H54 (cell line): ENCODE measurements around the gene MACROH2A2.
"Not testable (repeated sequence)": the region's sequence is repeated elsewhere in the genome, so short reads cannot be mapped to it uniquely, and the experiment has no call there.

Experiments
- DNase-seq: peaks from one replicate; pipeline ENCODE4 v3.0.0; 2011; ENCODE audit warnings: low spot score, mixed read lengths; ENCODE audit not compliant: insufficient read length
- FAIRE-seq: peaks from 3 replicates; lab custom pipeline; 2011; peaks lifted over from hg19 to GRCh38; lab: Jason Lieb, UNC
- POLR2A ChIP-seq: IDR thresholded peaks from 2 replicates; pipeline ENCODE4 v1.6.1; 2011; ENCODE audit warnings: low read depth, mild to moderate bottlenecking, low read length

Gene MACROH2A2

DNA sequence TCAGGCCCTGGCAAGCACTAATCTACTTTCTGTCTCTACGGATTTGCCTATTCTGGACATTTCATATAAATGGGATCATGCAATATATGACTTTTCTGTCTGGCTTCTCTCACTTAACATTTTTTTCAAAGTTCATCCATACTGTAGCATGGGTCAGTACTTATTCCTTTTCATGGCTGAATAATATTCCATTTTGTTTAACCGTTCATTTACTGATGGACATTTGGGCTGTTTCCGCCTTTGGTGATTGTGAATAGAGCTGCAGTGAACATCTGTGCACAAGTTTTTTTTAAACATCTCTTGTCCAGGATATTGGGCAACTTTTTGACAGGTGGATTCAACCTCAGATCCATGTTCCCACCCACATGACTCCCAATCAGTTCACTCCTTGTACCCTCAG is 49.0 kb downstream of the MACROH2A2 start:
- DNase-seq (no peak), FAIRE-seq (no peak)
- no peak for TF ChIP-seq POLR2A

DNA sequence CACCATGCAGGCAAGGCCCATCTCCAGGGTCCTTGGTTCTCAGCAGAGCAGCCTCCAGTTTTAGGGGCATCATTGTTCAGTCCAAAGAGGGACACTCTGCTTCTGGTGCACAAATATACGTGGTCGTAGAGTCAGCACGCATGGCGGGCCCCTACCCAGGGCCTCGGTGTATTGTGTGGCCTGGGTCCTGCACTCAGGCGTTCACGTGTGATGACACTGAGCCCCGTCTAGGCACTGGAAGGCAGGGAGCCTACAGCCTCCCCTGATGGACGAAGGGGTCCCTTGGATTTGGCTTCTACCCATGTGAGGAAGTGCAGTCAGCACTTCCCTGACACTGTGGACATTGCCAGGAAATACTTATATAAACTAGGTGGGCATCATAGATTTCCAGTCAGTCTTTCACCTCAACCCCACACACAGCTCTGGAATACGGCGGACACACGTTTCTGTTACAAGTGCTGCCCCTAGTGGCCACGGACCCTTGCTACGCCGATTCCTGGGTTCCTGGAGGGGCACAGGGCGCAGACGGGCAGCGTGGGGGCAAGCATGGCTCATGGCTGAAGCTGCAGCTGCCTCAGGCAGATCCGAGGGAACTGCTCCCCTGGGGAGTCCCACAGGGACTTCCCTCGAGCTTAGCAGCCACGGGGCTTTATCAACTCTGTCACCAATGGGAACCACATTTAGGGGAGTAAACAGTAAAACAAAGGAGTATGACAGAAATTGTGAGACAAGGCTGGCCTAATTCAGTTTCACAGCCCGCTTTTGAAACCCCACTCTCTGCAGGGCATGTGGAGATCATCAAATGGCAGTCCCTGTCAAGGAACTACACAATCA is 54.5 kb downstream of the MACROH2A2 start:
- FAIRE-seq = no peak
- TF ChIP-seq POLR2A = no peak
- DNase-seq = no peak

DNA sequence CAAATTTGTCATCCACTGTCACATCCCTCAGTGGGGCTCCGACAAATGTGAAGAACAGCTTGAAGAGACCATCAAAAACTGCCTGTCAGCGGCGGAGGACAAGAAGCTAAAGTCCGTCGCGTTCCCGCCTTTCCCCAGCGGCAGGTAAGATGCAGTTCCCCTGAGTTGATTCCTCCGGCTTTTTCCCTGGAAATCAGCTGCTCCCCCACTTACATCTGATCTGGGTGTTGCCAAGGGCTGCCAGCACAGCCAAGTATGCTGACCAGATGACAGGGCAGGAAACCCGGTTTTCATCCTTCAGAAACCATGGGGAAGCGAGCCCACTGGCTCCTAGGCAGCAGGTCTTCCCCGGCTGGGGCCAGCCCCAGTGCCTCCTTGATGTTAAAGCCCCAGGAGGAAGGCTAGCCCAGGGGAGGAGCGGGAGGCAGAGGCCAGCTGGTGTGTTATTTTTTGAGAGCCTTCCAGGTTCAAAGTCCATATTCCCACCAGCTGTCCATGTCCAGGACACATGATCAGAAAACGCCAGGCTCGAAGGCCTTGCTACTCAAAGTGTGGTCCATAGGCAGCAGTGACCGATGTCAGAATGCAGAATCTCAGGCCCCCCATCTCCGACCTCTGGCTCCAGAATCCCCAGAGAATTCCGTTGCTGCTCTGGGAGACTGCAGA is 56.6 kb downstream of the MACROH2A2 start:
- no peak for TF ChIP-seq POLR2A
- FAIRE-seq = no peak

DNA sequence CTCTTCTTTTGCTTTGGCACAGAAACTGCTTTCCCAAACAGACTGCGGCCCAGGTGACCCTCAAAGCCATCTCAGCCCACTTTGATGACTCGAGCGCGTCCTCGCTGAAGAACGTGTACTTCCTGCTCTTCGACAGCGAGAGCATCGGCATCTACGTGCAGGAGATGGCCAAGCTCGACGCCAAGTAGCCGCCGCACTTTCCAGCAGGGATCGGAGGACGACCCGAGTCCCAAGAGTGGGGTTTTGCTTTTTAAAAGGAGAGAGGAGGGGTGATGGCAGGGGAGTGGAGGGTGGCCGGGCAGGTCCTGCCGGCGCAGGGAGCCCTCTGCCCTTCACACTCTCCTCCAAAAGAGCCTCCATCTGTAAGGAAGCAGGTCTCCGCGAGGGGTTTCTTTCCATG is 58.9 kb downstream of the MACROH2A2 start:
- FAIRE-seq = no peak
- no peak for DNase-seq
- no peak for TF ChIP-seq POLR2A

More for the DNA sequence above, 56.6 kb downstream of the MACROH2A2 start:
- DNase-seq = no peak

DNA sequence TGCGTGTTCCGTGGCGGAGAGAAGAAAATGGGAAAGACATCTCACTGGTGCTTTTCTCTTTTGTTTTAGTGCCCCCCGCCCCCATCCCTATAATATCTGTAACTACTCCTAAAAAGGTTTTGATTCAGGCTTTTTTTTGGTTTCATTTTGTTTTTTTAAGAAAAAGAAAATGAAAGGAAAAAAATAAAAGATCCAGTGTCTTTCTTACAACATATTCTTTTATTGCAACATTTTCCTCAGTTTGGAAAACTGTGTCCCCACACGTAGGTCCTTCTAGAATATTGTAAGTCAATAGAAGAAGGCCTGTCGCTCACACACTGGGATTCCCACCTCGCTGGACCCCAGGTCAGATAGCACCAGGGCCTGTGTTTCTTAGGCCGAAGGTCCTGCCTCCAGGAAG is 59.4 kb downstream of the MACROH2A2 start:
- no peak for FAIRE-seq
- DNase-seq = no peak
- TF ChIP-seq POLR2A = no peak

DNA sequence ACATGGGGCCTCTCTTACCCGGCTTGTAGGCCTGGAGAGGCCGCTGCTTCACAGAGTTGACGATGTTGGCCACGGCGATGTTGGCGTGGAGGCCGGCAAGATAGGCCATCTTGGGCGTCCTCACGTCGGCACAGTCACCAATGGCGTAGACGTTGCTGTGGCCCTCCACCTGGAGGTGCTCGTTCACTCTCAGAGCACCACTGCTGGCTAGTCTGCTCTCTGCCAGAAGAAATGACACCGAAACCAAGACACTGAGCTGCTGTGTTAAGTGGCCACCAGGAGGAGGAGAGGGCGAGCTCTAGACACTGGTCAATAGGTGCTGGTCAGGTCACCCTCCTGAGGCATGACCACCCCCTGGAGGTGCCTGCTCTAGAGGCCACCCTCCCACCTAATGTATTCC is 62.3 kb downstream of the MACROH2A2 start:
- DNase-seq (no peak), FAIRE-seq (no peak)
- TF ChIP-seq POLR2A = no peak

DNA sequence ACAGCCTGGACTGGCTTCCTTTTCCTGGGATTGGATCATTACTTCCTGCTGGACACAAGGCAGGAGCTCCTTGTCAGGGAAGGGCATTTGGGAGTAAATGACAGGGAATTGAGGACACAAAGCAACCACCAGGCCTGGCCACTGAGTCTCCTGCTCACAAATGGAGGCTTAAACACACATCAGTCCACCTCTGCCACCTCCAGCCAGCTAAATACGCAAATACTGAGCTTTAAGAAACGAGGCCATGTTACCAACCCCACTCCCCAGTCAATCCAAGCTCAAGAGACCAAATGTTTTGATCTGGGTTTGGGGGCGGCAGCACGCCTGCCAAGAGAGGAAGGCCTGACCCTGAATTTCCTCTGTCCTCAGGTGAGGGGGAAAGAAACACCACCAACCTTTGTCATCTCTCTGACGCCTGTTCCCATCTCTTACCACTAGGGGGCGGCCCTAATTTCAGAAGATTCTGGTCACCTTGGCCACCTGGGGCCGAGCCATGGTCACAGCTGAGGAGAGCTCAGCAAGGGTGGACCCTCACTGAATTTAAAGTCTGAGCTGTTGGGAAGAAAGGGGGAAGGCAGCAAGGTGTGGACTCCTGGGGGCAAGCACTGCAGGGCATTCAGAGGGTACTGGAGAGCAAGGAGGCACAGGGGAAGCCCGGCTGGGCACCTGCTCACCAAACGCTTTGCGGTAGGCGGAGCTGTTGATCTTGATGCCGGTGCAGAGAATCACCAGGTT is 63.5 kb downstream of the MACROH2A2 start:
- DNase-seq (peak; percentile 65), FAIRE-seq (no peak)
- no peak for TF ChIP-seq POLR2A

DNA sequence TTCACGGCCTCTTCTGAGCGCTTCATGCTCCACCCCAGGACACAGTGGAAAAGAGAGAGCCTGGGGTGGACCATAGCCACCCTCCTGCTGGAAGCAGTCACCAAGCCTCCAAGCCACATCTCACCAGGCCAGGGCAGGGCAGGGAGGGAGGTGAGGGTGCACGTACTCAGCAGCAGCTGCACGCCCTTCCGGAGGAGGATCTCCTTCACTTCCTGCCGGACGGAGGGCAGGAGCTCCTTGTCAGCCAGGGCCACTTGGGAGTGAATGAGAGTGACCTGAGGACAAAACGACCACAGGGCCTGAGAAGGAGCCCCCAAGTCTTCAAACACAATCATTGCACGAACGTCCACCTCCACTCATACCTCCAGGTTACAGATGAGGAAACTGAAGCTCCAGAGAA is 65.0 kb downstream of the MACROH2A2 start:
- no peak for FAIRE-seq
- TF ChIP-seq POLR2A = no peak
- no peak for DNase-seq

DNA sequence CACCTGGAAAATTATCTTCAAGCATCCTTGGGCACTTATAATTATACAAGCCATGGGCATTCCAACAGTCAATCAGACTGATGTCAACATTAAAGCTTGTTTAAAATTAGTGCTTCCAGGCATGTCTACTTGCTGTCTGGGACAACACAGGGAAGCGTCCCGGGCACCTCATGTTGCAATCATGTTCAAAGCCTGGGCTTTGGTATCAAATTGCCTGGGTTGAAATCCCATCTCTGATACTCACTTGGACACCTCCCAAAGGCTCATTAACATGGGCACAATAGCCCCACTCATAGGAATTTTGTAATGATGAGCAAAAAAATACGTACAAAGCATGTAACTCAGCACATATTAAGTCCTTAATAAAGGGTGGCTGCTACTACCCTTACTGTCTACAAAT is 65.5 kb downstream of the MACROH2A2 start:
- TF ChIP-seq POLR2A = no peak
- FAIRE-seq (no peak), DNase-seq (no peak)

DNA sequence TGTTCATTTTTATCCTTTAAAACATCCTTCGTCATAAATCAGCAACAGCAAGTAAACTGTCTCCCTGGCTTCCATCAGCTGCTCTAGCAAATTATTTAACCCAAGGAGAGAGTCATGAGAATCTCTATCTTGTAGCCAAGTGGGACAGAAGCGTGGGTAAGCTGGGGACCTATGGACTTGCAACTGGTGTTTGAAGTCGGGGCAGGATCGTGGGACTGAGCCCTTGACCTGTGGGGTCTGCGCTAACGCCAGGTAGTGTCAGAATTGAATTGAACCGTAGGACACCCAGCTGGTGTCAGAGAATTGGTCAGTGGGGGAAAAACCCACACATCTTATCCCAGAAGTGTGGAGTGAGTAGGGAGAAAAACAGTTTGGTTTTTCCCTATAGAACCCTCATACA is 66.6 kb downstream of the MACROH2A2 start:
- no peak for FAIRE-seq
- TF ChIP-seq POLR2A = no peak
- no peak for DNase-seq

DNA sequence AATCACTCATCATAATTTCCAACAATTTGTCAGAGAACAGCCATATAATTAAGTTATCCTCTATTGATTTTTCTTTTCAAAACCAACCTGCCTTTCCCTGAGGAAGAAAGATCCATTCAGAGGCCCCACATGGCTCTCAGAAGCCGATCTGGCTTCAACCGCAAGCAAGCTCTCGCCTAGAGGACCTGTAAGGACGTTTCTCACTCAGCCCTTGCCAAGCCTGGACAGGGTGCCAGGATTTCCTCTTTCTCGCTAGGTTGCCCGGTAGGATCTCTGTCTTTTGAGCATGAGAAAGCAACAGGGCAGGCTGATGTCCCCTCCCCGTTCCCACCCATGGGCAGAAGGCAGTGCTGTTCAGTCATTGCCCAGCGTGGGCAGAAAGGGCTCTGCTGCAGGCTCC is 67.0 kb downstream of the MACROH2A2 start:
- FAIRE-seq = no peak
- TF ChIP-seq POLR2A = no peak
- no peak for DNase-seq

DNA sequence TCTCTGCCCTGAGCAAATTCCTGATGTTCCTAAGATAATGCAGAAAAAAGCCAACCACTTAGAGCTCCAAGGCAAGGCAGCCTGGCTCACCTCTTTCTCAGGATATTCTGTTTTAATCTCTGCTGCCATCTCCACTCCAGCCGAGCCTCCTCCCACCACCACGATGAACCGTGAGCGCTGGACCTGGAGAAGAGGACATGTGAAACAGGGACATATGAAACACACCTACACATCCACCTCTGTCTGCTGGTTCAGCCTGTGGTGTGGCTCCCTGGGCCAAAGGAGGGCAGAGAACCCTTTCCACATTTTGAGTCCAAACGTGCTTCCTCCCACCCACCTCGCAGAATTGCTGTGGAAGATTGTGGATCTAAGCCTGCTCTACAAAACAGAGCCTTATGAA is 67.8 kb downstream of the MACROH2A2 start:
- DNase-seq = no peak
- no peak for FAIRE-seq
- TF ChIP-seq POLR2A = no peak

DNA sequence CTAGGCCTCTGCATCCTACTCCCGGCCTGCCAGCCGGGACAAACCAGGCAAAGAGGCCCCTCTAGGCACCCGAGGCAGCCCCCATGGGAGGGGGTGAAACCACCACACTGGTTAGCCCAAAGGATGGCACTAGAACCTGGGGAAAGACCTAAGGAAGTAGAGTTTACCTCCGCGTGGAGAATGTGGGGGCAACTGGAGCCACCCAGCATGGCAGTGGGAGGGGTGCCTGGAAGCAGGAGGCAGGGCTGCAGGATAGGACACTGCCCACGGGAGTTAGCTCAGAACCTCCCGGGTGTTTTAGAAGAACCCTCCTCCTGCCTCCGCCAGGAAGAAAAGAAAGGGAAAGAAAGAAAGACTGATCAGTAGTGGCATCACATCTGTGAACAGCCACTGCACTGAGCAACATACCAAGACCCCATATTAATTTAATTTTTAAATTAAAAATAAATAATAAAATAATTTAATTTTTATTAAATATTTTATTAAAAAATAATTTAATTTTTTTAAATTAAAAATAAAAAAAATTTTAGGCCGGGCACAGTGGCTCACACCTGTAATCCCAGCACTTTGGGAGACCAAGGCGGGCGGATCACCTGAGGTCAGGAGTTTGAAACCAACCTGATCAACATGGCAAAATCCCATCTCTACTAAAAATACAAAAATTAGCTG is 68.8 kb downstream of the MACROH2A2 start:
- DNase-seq = no peak
- no peak for FAIRE-seq
- TF ChIP-seq POLR2A = no peak

DNA sequence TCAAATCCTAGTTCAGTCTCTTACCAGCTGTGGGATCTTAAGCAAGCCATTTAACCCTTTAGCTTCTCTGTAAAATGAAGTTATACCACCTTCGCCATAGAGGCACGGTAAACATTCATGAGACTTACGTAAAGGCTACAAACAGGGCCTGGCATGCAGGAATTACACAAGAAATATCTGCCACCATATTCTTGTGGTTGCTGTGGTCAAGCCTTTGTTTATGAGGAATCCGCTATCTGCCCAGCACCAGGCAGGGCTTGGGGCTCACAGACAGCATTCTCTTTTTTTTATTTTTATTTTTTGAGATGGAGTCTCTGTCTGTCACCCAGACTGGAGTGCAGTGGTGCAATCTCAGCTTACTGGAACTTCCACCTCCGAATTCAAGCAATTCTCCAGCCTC is 70.1 kb downstream of the MACROH2A2 start:
- FAIRE-seq = no peak

DNA sequence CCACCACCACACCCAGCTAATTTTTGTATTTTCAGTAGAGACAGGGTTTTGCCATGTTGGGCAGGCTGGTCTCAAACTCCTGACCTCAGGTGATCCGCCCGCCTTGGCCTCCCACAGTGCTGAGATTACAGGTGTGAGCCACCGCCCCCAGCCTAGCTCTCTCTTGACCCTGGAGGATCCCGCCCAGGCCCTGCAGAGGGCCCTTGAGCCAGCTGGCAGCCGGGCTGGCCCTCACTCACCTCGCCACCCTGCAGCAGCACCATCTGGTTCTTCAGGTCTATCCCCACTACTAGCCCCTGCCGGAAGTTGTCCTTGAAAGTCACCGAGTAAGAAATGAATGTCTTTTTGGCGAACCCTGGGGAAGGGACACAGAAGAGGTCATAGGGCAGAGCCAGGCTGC is 70.5 kb downstream of the MACROH2A2 start:
- not testable (repeated sequence) for DNase-seq, FAIRE-seq

More for the DNA sequence above, 70.1 kb downstream of the MACROH2A2 start:
- no peak for DNase-seq
- no peak for TF ChIP-seq POLR2A
